ENCODE results near the gene NCKIPSD.

Gene NCKIPSD

DNA sequence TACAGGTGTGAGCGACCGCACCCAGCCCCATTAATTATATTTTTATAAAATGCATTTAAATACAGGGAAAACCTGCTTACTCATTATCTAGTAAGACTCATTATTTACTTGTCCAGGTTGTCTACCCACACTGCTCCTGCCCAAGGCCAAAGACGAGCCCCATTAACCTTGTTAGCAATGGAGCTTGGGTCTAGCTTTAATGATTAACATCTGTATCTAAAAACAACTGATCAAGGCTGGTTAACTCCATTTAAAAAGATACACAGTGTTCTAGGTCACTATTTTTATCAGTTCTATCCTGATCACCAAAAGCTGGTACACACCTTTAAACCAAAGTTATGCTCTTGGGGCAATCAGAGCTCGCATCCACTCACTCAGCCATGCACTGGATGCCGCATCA lies 10.4 kb upstream of the NCKIPSD start:
- no peak for DNase-seq

DNA sequence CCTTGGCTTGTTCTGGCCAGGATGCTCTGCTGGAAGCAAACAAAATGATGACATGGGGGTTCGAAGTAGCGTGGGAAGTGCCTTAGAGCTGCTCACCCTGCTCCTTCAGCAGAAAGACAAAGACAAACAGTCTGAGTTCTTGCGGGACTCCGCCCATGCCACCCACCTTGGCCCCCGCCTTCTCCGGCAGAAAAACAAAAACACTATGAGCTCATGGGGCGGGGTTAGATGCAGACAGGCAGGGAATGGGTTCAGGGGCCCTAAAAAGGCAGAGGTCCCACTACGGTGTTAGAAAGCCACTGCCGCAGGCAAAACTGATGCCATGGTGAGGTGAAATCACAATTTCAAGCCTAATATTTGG lies 9.7 kb upstream of the NCKIPSD start:
- no peak for DNase-seq

DNA sequence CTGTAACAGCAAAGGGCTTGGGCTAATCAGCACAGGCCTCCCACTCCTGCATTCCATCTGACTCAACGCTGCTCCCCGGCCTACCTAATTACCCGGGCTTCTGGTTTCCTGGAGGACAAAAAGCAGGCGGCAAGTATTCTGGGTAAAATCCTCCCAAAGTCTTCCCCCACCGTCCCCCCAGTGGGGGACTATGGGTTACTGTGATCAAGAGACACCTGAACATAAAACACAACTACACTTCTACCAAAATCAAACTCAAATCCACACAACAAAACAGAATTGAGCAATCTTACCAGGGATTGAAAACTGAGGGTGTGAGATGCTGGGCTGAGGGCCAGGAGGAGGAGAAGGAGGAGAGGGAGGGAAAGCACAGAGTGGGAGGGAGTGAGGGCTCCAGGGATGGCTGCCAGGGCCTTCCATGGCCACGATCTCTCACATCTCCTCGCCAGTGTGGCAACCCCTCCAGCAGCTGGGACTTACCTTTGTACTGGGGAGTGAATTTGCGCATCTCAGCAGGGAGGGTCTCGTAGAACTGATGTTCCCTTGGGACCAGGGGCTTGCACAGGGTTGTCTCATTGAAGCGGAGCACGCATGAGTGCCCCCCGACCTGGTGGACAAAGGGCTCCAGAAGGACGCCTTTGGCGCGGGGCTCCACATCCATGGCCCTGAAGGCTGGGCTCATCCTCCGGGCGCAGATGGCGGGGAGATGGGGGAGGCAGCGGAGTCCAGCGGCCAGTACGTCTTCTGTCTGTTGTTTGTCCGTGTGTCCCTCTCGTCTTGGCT lies 9.1 kb upstream of the NCKIPSD start:
- no peak for DNase-seq

DNA sequence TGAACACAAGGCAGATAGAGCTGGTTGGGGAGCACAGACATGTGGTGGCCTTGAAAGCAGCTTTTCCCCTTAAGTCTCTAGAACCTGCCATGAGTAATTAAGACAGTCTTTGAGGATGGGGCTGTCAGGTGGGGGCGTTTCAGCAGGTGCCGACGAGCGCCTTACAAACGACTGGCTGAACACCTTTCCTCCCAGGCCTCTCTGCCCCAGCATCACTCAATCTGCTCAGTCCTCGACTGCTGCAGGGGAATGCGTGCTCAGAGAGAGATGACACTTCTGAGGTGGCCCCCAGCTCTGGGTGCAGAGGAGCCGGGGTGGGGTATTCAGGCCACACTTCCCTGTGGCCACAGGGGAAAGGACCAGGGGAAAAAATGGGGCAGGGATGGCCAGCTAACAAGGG lies 8.1 kb upstream of the NCKIPSD start:
- no peak for DNase-seq

DNA sequence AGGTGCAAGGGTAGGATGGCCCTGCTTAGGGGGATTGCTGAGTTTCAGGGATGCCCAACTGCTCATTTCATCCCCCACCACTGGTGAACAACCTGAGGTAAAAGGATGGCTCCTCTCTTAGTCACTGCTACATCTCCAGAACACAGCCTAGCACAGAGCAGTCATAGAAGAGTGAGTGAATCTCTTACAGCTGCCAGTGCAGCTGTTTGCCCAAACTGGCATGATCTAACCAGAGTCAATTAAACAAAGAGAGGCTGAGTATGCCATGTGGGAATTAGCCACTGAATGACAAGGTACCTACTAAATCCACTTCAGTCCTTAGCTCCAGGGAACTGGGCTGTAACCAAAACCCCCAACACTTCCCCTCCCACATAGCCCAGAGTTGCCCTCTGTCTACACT lies 6.8 kb upstream of the NCKIPSD start:
- DNase-seq: no peak

DNA sequence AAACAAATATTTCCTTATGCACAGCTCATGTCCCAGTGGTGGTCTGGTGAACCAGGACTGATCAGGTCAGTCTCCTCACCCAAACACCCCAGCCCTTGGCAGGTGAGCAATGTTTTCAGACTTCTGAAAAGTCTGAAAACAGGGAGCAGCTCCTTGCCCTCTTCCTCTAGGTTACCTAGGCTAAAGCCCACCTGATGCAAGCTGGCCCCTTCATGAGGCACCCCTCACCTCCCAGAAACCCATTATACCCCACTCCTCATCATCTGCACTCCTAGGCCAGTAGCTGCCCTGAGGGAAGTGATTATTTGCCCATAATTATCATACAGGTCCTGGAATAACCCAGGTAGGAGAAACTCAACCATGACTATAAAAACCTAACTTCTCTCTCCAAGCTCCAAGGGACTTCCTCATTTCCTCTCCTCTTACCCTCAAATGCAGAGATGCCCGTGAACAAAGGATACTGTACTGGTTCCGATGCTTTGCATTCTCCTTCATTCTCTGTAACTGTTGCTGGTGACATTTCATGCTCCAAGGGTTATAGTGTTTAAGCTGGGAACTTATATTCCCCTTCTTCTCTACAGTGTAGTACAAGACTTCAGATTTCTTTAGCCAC lies 5.2 kb upstream of the NCKIPSD start:
- no peak for DNase-seq

DNA sequence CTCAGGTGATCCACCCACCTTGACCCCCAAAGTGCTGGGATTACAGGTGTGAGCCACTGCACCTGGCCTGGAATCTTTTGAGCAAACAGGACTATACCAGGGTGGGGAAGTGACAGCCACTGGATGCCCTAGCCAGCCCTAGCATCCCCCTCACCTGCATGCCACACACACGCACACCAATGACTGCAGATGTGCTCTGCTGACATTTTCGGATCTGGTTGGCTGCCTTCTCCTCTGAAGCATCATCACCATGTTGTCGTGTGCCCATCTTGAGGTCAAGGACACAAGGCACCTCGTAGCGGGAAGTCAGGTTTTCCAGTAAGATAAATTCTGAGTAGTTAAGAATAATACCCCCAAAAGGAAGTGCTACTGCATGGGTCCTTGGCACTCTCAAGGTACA lies 3.7 kb upstream of the NCKIPSD start:
- DNase-seq: no peak

DNA sequence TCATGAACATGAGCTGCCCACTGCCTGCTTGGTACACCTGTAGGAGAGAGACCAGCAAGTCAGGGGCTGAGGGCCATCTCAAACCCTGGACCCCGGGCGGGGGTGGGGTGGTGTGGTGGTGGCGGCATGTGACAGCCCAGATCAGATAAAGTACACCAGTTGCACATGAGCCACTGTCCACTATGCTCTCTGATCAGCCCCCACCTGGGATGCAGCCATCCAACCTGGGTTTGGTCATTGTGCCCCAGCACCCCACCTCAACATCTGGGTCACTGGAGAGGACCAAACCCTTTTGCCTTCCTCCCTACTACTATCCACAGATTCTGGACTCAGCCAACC lies 3.0 kb upstream of the NCKIPSD start:
- no peak for DNase-seq

DNA sequence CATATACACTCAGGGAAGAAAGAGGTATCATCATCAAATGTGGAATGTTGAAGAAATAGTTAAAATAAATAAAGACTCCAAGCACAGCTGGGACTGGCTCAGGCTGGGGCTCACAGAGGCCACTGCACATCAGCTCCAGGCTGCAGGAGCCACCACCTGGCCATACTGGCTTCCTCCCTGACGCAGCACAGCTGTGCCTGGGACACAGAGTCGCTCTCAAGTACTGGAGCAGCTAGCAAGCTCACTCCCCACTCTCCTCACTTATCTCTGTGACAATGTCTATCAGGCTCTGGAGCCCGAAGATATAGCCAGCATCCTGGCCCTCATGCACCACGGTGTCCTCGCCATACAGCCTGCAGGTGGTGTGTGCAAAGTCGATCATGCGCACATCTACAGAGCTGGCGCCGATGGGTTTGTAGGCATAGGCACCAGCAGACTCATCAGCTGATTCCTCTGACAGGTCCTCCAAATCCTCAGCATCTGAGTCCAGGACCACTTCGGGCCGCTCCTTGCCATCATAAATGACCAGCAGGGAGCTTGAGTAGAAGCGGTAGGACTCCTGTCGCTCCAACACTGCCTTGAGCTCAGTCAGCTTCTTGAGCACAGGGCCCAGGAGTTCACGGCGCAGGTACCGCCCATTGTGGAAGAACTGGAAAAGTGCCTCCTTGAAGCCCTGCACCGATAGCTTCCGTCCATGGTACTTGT lies 2.5 kb upstream of the NCKIPSD start:
- DNase-seq: no peak

DNA sequence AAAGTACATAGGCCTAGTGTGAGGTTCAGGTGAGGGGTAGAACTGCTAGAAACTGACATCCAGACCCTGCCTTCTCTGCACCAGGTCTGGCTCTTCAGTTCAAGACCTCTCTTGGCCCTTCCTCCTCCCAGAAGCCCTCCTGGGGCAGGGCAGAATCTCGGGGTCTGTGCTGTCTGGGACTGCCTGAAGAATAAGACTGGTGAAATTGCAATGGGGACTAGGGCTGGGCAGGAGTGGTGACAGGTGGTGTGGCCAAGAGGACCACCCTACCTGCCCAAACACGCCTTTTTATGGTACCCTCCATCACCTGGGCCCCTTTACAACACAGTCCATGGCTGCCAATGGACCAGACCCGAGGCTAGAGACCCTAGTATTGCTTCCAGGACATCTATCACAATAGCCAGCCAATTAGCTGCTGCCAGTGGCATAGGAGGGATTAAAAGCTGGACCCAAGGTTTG lies 1.5 kb upstream of the NCKIPSD start:
- DNase-seq: no peak

DNA sequence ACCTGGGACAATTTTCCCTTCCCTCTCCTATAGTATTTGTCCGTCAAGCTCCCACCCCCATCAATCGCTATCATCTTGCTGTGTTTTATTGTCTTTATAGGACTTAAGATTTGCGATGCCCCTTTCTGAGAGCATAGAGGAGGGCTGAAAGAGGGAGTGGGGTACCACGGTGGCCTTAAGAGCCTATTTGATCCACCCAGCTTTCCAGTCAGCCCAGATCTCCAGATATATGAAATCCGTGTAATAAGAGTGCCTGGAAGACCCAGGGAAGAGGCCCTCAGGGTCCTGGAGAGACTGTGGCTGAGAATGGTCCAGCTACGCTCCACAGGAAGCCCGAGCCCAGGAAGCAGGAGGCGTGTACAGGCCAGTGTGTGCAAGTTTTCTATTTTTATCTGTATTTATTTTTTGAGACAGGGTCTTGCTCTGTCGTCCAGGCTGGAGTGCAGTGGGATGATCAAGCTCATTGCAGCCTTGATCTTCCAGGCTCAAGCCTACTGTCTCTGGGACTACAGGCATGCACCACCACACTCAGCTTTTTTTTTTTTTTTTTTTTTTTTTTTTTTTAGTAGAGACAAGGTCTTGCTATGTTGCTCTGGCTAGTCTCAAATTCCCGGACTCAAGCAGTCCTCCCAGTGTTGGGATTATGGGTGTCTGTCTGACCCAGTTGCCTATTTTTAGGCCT lies 964 bp upstream of the NCKIPSD start:
- peak; percentile 9 for DNase-seq

DNA sequence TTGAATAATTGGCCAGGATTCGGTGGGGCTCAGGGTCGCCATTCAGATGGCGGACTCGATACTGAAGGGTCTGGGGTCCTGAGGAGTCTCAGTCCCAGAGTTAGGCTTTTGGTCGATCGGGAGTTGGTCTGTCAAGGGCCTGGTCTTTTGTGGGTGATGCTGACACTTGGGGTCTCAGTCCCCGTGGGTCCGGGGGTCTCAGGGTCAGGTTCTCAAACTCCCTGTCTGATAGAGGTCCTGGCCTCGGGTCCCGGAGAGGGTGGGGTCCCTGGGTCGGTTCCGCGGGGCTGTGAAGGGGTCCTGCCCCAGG lies 467 bp downstream of the NCKIPSD start:
- DNase-seq: no peak

DNA sequence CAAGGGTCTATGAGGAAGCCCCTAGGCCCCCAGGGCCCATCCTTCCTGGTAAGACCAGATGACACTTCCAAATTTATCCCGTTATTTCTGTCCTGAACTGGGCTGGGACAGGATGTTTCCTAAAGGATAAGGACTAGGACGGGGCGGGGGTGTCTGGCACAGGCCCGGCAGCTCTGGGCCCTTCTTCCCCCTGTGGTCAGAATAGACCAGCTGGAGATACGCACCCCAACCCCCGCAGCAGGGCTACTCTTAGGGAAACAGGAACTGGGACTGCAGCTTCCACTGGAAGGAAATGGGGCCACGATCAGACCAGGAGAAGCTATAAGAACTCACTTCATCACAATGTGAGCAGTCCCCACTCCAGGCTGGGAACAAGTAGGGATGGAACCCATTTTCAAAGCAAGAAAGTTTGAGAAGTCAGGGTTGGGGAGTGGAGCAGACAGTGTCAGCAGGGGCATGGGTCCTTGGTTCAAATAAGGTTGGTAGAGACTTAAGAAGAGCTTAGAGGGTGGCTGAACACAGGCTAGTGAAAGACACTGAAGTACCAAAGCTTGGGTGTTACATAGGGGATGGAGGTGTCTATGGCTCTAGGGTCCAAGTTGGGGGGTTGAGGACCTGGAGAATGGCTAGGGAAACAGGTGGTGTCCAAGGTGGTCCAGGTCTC lies 1.1 kb downstream of the NCKIPSD start:
- DNase-seq: peak; percentile 5

DNA sequence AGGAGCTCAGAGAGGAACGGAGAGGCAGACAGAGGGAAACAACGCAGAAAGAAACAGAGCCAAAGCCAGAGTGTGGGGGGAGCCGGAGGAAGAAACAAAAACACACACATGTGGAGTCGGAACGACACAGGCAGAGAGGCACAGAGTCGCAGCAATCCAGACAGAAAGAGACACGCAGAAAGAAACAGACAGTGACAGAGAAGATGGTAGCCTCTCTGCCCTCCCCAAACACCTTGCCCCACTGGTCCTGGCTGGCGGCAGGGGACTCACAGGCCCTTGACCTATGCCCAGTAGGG lies 1.7 kb downstream of the NCKIPSD start:
- DNase-seq: no peak

DNA sequence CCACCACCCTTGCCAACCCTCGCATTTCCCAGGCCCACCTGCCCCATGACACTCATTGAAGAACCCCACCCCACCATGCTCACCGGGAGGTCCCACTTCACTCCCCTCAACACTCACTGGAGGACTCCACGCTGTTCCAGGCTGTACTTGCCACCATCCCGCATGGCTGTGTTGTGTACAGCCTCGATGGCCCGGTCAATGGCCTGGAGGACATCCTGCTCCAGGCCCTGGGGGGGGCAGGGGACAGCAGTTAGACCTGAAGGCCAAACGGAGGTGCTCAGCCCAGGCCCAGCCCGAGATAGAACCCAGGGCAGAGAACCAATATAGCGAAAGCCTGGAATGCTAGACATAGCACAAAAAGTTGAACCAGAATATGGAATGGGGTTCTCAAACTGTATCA lies 2.9 kb downstream of the NCKIPSD start:
- no peak for DNase-seq

DNA sequence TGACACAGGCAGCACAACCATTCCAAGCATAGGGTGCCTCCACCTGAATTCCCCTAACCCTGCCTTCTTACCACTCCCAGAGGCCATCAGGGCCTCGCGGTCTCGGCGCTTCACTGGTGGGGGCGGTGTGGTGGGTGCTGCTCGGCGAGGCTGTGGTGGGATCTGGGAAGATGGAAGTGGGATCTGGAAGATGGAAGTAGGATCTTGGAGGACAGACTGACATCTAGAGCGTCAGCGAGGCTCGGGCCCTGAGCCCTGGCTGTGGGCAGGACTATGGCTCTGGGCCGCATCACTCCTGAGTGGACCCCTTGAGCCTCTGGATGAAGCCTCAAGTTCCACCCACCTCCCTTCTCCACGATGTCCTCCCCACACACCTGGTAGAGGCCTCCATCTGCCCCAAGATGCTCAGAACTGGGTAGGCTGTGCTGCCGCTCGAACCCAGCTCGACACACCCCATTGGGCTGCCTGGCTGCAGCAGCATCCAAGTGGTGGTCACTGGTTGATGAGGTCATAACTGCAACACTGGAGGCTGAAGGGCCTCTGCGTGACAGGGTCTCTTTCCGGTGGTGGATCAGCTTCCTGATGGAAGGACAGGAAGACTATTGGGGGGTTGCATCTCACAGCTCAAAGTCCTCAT lies 3.6 kb downstream of the NCKIPSD start:
- DNase-seq: no peak

DNA sequence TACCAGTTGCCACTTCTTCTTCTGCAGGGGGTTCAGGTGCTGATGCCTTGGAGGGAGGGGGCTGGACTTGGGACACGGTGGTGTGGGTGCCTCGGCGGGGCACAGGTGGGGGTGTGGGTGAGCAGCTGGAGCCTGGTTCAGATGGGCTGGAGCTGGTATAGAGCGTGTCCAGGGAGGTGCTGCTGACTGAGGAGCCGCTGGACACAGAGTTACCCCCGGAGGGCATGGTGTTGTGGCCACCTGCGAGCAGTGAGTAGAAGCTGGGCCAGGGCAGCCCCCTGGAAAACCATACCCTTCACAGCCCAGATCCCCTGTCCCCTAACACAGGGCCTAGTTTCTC lies 4.2 kb downstream of the NCKIPSD start:
- no peak for DNase-seq

DNA sequence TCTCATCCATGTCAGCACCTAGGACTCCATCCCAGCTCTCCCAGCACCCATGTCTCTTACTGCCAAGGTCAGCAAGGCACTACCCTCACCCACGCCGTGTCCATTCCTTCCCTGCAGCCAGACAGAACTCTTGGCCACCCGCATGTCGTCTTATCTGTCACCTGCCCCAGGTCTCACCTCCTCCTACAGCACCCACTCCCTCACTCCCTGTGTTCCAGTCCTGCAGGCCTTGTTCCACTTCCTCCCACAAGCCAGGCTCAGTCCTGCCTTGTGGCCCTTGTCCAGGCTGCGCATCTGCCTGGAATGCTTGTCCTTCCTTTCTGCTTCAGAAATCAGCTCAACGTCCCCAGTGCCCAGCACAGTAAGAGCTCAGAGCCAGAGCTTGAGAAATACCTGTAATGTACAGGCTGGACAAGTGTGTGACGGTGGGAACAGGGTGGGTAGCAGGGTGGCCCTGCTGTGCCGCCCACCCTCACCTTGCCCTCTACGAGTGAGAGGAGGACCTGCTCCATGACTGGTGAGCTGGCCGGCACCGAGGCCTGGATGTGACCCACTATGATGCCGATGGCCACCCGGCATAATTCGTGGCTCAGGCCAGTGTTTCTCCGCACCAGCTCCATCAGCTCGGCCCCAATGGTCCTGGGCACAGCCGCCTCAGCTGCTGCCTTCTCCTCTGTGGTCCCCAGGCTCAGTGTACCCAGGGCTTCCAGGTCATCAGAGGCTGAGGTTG lies 4.7 kb downstream of the NCKIPSD start:
- DNase-seq: no peak

DNA sequence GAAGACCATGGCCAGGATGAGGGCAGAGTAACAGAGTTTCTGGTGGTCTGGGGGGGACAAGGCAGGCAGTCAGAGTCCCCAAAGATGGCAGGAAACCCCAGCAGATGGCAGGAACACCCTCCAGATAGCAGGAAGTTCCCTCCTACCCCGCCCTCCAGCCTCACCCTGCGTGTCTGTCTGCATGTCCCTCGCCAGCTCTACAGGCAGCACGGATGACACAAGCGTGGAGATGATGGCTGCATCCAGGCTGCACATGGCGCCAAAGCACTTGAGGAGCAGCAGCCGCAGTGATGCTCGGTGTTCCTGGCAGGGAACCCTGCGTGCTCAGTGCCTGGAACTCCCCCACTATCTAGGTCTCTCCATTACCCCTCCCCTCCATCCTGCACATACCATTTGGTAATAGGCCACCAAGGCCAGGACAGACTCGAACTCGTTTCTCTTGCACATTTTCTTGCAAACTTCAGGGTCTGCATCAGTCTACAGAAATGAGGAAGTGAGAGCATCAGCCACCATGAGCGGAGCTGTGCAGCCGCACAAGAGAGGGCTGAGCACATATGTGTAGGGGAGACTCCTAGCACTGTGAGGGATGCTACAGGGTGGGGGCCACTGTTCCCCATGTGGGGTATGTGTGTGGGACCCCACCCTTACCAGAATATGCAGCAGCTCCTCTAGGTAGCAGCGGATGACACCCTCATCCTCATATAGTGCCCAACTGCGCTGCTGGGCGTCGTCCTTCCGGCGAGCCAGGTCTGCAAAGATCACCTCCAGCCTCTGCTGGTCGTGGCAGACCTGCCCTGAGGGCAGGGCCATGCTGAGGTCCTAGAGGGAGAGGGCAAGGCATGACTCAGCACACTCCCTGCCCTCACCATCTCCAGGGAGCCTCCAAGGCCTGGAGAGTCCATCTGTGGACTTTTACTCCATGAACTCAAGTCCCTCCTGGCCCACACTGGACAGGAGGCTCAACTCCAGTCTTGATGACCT lies 6.0 kb downstream of the NCKIPSD start:
- no peak for DNase-seq

DNA sequence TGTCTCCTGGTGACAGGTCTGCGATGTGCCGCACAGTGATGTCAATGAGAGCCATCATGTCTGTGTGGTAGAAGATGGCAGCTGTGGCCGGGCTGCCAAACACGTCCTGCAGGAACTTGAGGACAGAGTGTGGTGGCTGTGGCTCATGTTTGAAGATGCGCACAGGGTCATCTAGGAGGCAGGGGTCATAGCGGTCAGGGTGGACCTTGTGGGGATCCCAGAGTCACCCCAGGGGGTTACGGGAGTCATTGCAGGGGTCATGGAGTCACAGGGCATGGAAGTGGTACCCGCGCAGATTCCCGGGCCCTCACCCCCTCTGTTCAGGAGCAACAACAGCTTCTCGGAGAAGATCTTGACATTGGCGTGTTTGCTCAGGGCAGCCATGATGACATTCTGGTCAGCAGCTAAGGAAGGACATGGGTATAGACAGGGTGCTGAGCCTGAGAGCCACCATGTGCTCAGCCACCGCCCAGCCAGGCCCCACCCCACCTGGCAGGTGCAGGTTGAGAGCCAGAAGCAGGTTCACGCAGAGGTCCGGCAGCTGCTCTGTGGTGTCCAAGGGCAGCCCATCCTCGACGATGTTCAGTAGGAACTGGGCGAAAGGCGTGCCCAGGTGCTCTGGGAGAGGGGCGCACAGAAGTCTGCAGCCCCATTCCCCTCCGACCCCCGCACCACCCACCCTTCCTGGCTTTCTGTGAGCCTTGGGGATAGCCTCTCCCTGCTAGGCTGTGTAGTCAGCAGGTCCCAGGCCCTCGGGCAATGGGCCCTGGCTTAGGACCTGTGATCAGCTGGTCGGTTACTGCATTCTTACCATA lies 6.9 kb downstream of the NCKIPSD start:
- no peak for DNase-seq
